OCI-LY7 (cell line): ENCODE data around the gene ZNF212. TPM values are rescaled to one million over a fixed set of nuclear protein-coding genes. Genes with fewer than 3 reads are reported as not detected.

Experiments used
- BruUV-seq: library from RNA; stranded (reverse); fragments of 400-500 nt; replicated peaks from 2 replicates; lab custom pipeline; 2021; lab: Mats Ljungman, UMichigan
- CTCF ChIA-PET: fragments of 300-600 bp; sonication (Branson Sonifier 250); formaldehyde crosslinking; loops from one replicate; lab custom pipeline; 2022; ENCODE audit warnings: antibody characterized with exemption; ENCODE audit not compliant: unreplicated experiment; lab: Charles Lee
- POLR2A ChIA-PET: fragments of 300-600 bp; sonication (Branson Sonifier 250); formaldehyde crosslinking; loops from one replicate; lab custom pipeline; 2022; ENCODE audit warnings: antibody characterized with exemption; lab: Charles Lee
- DNase-seq: peaks from one replicate; pipeline ENCODE4 v3.0.0-alpha.2; 2015; ENCODE audit warnings: low spot score
- H2AFZ ChIP-seq: fragments of 200-600 bp; sonication (generic), shearing (Covaris generic); 2 replicates; pipeline ENCODE4 v1.6.1; 2014; ENCODE audit warnings: mild to moderate bottlenecking, antibody characterized with exemption, low read length, moderate library complexity
- H3K27ac ChIP-seq: fragments of 200-600 bp; sonication (generic); 2 replicates; pipeline ENCODE4 v1.5.1; 2014; ENCODE audit warnings: mixed run types, low read depth, mild to moderate bottlenecking, moderate library complexity, low read length, inconsistent platforms; ENCODE audit not compliant: poor library complexity, severe bottlenecking
- H3K36me3 ChIP-seq: fragments of 200-600 bp; sonication (generic); 2 replicates; pipeline ENCODE4 v1.6.1; 2014; ENCODE audit warnings: mild to moderate bottlenecking, antibody characterized with exemption, low read length, moderate library complexity, mixed read lengths; ENCODE audit not compliant: insufficient read depth
- H3K4me1 ChIP-seq: fragments of 200-600 bp; sonication (generic); 2 replicates; pipeline ENCODE4 v1.5.1; 2014; ENCODE audit warnings: mild to moderate bottlenecking, low read length; ENCODE audit not compliant: insufficient read depth, poor library complexity, severe bottlenecking
- H3K4me2 ChIP-seq: fragments of 200-600 bp; sonication (generic); 2 replicates; pipeline ENCODE4 v1.6.1; 2014; ENCODE audit warnings: mild to moderate bottlenecking, low read length
- H3K4me3 ChIP-seq: fragments of 200-600 bp; sonication (generic); 2 replicates; pipeline ENCODE4 v1.5.1; 2014; ENCODE audit warnings: mild to moderate bottlenecking, low read depth, low read length; ENCODE audit not compliant: poor library complexity, severe bottlenecking
- H3K79me2 ChIP-seq: fragments of 200-600 bp; sonication (generic); 2 replicates; pipeline ENCODE4 v1.6.1; 2016; ENCODE audit warnings: low read depth, mild to moderate bottlenecking, low read length, moderate library complexity, mixed read lengths; ENCODE audit not compliant: insufficient read depth
- H3K9me2 ChIP-seq: fragments of 200-600 bp; sonication (generic); 2 replicates; pipeline ENCODE4 v1.6.1; 2016; ENCODE audit warnings: mild to moderate bottlenecking, low read length, mixed read lengths; ENCODE audit not compliant: insufficient read depth
- H3K9me3 ChIP-seq: fragments of 200-600 bp; sonication (generic); 2 replicates; pipeline ENCODE4 v1.6.1; 2014; ENCODE audit warnings: mild to moderate bottlenecking, mixed run types, low read length, mixed read lengths
- H4K20me1 ChIP-seq: fragments of 200-600 bp; sonication (generic); 2 replicates; pipeline ENCODE4 v1.6.1; 2014; ENCODE audit warnings: mild to moderate bottlenecking, antibody characterized with exemption, low read length, moderate library complexity, mixed read lengths; ENCODE audit not compliant: insufficient read depth
- CTCF ChIP-seq: fragments of 200-600 bp; sonication (generic); conservative IDR thresholded peaks from 2 replicates; pipeline ENCODE4 v1.5.1; 2014; ENCODE audit warnings: mild to moderate bottlenecking, antibody characterized with exemption, low read length, moderate library complexity, mixed read lengths
- EZH2phosphoT487 ChIP-seq: fragments of 200-600 bp; sonication (generic); IDR thresholded peaks from 2 replicates; pipeline ENCODE4 v1.6.1; 2018; ENCODE audit warnings: low read depth, borderline replicate concordance, mild to moderate bottlenecking, mixed run types, antibody characterized with exemption, low read length, moderate library complexity, mixed read lengths
- intact Hi-C: fragments of 100-400 bp; cut with micrococcal nuclease; formaldehyde crosslinking; loops from one replicate; pipeline ENCODE4 v1.10.0; 2022; ENCODE audit not compliant: unreplicated experiment
- total RNA-seq, 2 experiments: library from RNA; depleted of rRNA in 1 of 2; stranded (reverse); fragments of >200 nt in 1 of 2; shearing (Covaris generic) in 1 of 2; gene quantifications; 2 replicates each; pipeline ENCODE4 v1.2.3, GENCODE V29; 2014 to 2022

The ZNF212 gene
- total RNA-seq, 2 experiments from 2014 or later: 11.6 to 12.7 TPM

- H3K4me2 ChIP-seq: no peak overlapping the region
- H3K79me2 ChIP-seq: no peaks in the 10 kb centered on the region
- ChIA-PET POLR2A (interaction anchor here (0.6 kb wide), 1 partner anchor 19 kb away, joined by 3 read pairs; no protein-coding TSS in a partner anchor), CTCF (no interaction called here)
- no peak for DNase-seq
- no peak overlapping the region for H3K27ac ChIP-seq
- no peak overlapping the region for H3K4me3 ChIP-seq
- no peak overlapping the region for H2AFZ ChIP-seq
- no peaks in the 10 kb centered on the region for H3K36me3 ChIP-seq
- TF ChIP-seq CTCF (no peak), EZH2phosphoT487 (no peak)
- no peaks in the 10 kb centered on the region for H4K20me1 ChIP-seq
- no peaks in the 10 kb centered on the region for H3K9me2 ChIP-seq
- intact Hi-C loops: no loop called here
- no TSS peak for BruUV-seq
- peaks cover 3% of the 10 kb centered on the region for H3K4me1 ChIP-seq
- no peaks in the 10 kb centered on the region for H3K9me3 ChIP-seq
Measured at GRCh38 chr7:149291781-149292461, 52.5 kb downstream of the ZNF212 start.

GRCh38 chr7:149292462-149292823, 53.0 kb downstream of the ZNF212 start:
- no peak overlapping the region for H3K4me3 ChIP-seq
- no peaks in the 10 kb centered on the region for H3K9me3 ChIP-seq
- POLR2A ChIA-PET: interaction anchor here (0.6 kb wide), 1 partner anchor 51 kb away, joined by 3 read pairs; no protein-coding TSS in a partner anchor
- DNase-seq: no peak
- intact Hi-C loops: no loop called here
- no peak overlapping the region for H3K4me2 ChIP-seq
- no peaks in the 10 kb centered on the region for H3K9me2 ChIP-seq
- CTCF ChIA-PET: no interaction called here
- H3K79me2 ChIP-seq: no peaks in the 10 kb centered on the region
- H3K27ac ChIP-seq: no peak overlapping the region
- no peaks in the 10 kb centered on the region for H3K4me1 ChIP-seq
- no peaks in the 10 kb centered on the region for H4K20me1 ChIP-seq
- TF ChIP-seq EZH2phosphoT487: no peak
- no peaks in the 10 kb centered on the region for H3K36me3 ChIP-seq
- BruUV-seq: no TSS peak
- H2AFZ ChIP-seq: no peak overlapping the region

GRCh38 chr7:149293338-149293737, 53.9 kb downstream of the ZNF212 start:
- H3K9me3 ChIP-seq: no peaks in the 10 kb centered on the region
- intact Hi-C loops: no loop called here

More at GRCh38 chr7:149293338-149293737, 53.9 kb downstream of the ZNF212 start:
- no peak overlapping the region for H3K4me2 ChIP-seq
- TF ChIP-seq EZH2phosphoT487 (no peak), CTCF (no peak)
- ChIA-PET CTCF (no interaction called here), POLR2A (interaction anchor here (0.6 kb wide), 1 partner anchor 51 kb away, joined by 3 read pairs; no protein-coding TSS in a partner anchor)
- no peaks in the 10 kb centered on the region for H3K9me2 ChIP-seq
- DNase-seq: no peak
- no TSS peak for BruUV-seq
- H3K4me3 ChIP-seq: no peak overlapping the region
- H3K27ac ChIP-seq: no peak overlapping the region
- H3K36me3 ChIP-seq: no peaks in the 10 kb centered on the region
- H4K20me1 ChIP-seq: no peaks in the 10 kb centered on the region
- no peaks in the 10 kb centered on the region for H3K4me1 ChIP-seq
- no peak overlapping the region for H2AFZ ChIP-seq
- no peaks in the 10 kb centered on the region for H3K79me2 ChIP-seq
